NCI-H1694 (cell line): Measurements from ENCODE around the gene RAC2.

ENCODE experiments used
- DNase-seq: peaks from one replicate; lab custom pipeline; 2025; lab: John Stamatoyannopoulos, UW

The RAC2 gene

DNA sequence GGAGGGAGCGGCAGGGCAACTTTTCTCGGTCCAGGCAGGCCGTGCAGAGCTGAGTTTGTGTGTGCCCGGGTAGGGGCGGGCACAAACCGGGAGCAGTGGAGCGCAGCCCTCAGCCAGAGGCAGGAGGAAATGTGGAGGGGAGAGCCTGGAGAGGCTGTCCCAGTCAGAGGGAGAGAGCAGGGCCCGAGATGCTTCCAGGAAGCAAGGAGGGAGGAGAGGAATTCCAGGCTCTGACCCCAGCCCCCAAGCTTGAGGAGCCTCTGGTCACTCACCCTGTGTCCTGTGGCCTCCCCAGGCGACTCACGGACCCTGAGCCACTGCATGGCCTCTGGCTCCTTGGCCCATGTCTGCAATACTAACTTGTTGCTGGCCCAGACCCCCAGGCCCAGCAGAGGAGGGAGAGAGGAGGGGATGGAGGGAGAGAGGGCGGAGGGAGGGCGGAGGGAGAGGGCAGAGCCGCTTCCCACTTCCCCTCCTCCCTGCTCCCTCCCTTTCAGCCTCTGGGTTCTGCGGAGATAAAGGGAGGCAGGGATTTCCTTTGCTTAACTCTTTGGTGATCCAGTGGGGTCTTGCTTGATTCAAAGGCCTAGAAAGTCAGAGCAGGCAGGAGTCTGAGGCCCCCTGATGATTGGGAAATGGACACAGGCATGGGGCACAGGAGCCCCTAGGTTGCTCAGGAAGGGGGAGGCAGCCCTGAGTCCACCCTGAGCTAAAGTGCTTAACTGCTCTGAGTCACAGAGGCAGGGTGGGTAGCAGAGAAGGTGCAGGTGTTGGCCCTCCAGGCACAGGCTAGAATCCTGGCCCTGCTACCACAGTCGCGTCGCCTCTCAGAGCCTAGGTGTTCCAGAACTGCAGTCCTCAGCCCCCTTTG, 55.9 kb downstream of the RAC2 start, which contains the start of gene C1QTNF6:
C1QTNF6 (minus strand) TSS at position 357 of the 871 bp plus-strand sequence; CDS start at position 323, 34 bp downstream.
- DNase-seq: no peak

DNA sequence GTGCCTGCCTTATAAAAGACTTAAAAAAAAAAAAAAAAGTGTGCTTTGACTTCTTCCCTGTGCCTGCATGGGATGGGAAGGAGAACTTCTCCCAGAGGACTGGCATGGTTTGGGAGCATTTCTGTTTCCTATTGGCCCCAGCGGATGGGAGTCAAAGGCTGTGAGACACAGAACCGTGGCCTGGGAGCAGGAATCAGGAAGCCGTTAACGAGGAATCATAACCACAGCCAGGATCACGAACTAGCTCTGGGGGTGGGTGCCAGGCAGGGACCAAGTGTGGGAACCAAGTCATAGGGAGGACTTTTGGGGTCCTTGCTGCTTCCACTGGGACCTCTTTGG, 56.5 kb downstream of the RAC2 start:
- DNase-seq: no peak

DNA sequence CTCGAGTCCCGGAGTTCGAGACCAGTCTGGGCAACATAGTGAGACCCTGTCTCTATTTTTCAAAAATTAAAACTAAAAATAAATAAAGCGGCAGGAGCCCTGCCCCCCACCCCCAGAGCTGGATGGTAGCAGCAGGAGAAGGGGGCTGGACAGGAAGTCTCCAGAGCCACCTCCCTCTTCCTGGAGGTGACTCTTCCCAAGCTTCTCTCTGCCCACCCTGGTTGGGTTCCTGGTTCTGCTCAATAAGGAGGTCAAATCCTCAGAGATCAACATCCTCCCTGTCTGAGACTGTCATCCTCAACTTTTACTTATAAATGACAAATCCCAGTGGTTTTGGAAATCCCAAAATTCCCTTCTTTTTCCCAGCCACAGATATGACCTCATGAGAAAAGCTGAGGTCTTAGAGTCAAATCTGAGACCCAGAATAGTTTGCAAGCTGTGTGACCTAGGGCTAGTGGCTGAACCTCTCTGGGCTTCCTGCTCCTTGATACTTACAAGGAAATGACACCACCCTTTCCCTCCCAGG, 57.0 kb downstream of the RAC2 start:
- DNase-seq: no peak

DNA sequence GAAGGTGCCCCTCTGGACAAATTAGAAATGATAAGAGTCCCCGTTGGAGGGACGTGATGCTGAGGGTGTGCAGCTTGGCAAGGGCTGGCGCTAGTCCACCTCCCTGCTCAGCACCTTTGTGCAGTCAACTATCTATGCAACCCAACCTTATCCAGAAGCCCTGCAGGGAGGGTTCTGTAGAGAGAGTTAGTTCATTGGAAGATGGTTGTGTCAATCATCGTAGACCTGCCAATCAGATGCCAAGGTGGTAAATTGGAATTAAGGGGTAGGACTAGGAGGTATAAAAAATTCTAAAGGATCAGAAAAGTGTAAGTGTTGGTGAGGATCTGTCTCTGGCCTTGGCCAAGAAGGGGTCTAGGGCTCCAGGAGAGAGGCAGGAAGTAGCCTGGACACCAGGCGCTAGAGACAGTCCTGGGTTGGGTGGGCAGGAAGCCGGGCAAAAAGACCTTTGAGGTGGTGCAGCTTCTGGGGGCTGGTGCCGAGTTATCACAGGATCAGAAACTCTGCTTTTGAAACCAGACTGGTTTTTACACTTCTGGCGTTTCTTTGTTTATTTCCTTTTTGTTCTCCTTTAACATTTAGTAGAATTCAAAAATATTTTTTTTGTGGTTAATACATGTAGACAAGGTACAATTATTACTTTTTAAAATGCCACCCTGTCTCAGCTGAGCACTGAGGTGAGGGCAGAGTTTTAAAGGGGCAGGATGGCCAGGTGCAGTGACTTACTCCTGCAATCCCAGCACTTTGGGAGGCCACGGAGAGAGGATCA, 57.7 kb downstream of the RAC2 start:
- peak; percentile 27 for DNase-seq

DNA sequence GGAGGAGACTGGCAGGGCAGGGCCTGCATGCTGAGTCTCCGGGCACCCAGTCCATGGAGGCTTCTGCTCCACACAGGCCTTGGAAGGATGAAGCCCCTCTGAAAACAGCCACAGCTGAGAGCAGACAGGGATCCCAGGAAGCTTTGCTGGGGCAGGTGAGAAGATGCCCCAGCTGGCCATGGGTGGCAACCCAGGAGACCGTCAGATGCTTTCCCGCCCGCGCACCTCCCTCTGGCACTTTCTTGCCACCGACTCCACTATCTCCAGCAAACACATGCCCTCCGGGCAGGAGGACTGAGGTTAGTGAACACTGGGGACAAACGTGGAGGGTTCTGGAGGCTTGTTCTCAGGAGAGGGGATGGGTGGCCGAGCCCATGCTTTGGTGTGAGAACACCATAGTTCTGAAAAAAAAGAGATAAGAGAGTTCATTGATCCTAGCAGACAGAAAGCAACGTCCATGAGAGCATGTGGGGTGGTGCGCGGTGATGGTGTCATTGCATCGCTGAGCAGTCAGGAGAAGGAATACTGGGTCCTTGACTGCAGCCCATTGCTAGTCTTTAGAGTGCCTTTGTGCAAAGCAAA, 58.3 kb downstream of the RAC2 start:
- no peak for DNase-seq

DNA sequence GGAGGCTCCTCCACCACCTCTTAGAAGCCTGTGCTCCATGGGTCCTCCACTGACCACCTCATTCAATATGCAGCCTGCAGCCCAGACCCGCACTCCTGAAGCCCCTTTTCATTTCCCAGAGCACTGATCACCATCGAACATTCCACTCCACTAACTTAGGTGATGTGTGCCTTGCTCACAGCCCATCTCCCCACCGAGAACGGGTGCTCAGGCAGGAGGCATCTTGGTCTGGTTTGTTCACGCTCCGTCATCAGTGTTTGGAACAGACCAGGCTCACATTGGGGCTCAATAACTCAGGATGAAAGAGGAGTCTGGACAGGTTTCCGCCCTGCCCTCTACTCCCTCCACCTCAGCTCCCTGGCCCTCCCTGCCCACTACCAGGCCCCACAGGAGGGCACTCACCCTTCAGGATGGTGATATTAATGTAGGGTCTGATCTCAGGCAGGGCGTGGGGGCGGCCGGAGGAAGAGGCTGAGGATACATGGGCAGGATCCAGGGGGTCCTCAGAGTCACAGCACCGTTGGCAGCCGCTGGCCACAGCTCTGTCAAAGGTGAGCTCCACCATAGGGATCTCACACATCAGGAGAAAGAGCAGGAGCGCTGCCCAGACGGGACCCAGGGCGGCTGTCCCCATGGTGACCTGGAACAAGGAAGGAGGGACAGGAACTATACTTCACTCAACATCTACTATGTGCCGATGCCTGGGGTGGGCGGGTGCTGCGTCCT, 59.1 kb downstream of the RAC2 start:
- DNase-seq: no peak

DNA sequence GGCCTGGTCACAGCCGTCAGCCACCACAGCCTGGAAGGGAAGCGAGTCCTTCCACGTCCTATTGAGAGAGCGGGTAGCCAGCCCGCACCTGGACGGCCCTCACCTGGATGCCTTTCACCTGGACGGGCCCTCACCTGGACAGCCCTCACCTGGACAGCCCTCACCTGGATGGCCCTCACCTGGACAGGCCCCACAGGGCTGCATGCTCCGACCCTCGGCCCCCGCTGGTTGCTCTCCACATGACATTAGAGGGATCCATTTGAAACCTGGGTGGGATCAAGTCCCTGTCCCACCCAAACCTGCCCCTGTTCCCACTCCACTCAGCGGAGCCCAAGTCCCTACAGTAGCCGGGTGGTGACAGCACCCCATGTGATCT, 59.7 kb downstream of the RAC2 start:
- no peak for DNase-seq

DNA sequence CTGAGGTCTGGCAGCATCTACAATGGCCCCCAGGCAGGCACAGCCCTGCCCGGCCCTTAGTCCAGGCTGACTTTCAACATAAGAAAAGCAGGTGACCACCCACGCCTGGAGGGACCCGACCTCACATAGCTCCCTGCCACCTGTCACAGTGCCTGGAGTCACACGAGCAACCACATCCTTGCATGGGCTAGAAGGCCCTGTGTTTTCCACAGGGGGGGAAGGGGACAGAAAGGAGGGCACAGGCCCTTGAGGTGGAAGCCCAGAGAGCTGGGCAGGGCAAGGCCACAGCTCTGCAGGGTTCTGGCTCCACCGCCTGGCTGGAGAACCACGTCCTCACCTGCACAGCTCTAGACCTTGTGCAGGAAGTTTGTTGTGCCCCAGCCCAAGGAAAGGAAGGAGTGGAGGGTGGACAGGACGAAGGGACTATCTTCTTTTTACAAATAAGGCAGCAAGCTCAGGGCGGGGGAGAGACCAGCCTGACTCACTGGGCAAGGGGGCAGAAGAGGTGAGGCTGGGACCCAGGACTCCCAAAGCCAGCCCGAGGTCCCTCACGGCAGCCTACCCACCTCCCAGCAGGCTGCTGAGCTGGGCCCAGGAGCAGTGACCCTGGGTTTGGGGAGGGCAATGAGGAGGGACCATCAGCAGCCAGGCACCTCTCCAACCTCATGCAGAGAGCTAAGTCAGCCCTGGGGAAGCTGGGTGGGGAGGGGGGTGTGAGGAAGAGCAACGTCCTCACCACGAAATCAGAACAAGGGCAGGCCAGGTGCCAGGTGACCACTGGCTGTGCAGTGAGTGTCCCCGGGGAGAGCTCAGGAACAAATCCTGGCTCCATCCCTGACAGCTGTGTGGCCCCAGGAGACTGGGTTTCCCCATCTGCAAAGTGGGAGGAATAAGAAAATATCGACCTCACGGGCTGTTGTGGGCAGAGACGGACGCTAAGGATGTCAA, 60.4 kb downstream of the RAC2 start:
- no peak for DNase-seq

DNA sequence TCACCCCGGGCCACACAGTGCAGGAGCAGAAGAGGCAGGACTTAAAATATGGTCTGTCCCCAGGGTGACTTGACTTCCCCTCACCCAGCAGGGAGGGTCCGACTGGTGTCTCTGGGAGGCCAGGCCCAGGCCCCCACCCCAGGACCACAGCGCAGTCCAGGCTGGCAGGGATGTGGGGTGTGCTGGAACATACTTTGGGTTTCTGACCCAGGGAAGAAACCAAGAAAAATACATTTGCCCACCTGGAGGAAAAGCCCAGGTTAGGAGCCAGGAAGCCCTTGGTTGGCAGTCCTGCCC, 61.2 kb downstream of the RAC2 start:
- DNase-seq: no peak

DNA sequence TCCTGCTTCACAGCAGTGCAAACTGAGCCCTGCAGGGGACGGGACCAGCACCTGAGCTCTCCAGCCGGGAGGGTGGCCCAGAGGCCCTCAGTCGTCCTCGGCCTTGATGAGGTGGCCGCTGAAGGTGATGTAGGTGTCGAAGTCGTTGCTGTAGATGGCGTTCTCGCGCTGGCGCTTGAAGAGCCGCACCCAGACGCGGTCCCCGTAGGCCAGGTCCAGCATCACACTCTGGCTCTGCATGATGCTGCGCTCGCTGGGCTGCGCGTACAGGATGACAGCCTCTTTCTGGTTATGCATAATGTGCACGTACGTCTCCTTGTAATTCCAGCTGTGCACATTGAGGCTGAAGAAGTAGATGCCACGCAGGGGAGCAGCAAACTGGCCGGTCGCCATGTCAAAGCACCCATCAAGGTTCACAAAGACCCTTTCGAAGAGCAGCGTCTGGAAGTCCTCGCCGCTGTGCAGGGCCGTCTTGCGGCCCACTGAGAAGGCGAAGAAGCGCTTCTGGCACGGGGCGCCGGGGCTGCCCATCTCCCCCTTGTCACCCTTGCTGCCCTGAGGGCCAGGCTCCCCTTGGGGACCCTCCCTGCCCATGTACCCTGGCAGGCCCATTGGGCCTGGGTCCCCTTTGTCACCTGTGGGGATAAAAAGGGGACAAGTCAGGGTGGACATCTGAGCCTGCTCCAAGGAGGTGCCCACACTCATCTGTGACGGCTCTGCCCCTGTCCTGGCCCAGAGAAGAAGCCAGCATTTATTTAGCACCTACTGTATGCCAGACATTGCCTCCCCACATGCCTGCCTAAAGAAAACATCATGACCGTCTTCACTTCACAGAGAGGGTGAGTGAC, 61.7 kb downstream of the RAC2 start:
- DNase-seq: no peak

DNA sequence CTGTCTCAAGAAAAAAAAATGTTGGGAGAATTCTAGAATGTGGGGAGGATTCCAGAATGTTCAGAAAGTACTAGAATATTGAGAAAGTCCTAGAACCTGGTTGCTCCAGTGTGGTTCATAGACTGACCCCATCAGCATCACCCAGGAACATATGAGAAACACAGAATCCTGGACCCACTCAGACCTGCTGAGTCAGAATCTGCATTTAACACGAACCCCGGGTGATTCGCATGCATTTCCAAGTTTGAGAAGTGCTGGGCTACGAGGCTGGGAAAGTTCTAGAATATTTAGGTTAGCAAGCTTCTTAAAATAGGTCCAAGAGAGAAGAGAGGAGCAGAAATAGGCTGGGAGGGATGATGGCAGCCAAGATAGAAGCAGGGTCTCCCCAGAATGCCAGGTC, 62.4 kb downstream of the RAC2 start:
- DNase-seq: no peak

DNA sequence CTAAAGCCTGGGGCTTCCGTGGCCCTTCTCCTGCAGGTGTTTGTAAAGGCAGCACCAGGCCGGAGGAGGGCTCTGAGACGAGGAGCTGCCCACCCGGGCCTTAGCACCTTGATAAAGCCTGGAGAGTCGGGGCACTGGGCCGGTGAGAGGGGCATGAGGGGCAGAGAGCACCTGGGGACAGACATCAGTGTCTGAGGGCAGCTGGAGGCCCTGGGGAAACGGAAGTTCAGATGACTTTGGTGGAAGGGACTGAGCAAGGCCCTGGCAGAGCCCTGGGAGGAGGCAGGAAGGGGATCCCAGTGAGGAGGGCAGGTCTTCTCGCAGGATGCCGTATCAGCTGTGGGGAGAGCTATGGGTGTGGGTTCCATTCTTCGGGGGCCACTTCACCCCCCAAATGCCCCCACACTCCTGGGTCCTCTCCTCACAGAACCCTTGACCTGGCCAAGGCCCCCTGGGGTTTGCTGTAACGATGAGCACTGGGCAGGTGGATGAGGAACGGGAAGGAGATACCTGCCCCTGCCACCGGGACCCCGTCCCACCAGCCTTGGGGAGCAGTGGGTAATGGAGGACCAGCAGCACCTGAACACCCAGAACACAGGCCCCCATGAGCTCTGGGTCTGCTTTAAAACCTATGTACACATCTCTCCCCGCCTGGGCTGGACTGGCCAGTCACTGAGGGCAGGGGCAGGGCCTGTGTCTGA, 63.4 kb downstream of the RAC2 start:
- no peak for DNase-seq

DNA sequence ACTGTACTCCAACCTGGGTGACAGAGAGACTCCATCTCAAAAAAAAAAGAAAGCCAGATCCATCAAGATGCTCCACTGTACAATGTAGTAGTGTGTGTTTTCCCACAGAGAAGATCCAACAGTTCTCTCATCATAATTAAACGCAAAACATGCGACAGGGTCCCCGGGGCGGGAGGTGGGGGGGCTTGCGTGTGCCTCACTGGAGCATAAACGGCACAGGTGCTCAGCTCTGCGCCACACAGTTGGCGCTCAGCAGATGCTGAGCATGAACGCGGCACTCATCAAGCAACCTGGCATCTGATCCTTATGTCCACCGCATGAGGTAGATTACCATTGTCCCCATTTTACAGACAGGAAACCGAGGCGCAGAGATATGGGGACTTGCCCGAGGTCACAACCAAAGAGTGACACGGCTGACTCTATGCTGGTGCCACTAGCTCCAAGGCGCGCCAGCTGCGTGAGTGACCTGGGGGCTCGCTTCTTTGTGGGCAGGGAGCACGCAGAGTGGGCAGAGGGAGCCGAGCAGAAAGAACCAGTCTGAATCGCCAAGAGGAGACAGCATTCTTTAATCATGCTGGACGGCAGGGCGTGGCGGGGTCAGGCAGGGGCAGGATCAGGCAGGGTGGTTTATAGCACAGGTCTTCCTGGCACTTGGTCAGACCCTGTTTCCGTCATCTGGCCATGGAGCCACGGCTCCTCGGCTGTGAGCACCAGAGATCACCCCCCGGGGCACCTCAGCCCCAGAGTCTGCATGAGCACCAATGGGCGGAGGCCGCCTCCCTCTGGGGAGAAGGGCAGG, 64.2 kb downstream of the RAC2 start:
- DNase-seq: no peak

DNA sequence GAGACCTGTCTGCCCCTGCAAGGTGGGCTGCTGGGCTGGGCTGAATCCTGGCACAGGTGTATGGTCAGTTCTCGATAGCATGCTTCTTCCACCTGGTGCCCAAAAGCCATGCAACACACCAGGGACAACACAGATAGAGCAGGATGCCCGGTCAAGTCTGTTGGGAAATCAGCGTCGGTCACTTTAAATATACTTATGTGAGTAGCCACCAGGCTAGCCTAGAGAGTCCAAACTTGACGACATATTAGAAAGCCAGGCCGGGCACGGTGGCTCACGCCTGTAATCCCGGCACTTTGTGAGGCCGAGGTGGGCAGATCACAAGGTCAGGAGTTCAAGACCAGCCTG, 65.0 kb downstream of the RAC2 start:
- no peak for DNase-seq

DNA sequence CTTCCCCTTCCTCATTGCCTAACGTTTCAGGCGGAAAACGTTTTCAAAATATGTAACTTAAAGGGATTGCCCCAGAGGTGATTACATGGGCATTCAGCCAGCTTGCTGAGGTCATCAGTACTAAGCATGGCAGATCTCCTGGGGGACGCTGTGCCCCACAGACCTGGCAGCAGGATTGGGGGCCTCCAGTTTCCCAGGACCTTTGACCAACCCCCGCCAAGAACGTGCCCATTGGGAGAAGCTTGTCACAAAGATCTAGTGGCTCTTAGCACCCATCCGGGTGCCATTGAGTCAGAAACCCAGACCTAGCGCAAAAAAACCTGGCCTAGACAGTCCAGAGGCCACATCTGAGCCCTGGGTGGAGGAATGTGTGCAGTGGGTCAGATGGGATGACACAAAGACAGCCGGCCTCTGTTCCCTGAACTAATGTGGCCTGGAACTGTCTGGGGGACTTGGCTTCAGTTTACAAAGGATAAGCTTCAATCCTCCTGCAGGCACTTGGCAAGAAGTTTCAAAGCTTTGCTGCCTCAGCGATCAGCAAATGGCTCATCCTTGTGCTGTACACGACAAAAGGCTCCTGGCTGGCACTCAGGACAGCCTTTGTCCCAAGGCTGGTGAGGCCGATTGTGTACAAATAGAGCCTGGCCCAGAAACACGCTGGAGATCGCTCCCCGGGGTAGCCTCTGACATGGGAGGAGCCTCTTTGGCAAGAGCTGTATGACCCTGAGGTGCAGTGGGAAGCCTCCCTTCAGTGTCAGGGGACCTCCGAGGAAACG, 65.5 kb downstream of the RAC2 start:
- no peak for DNase-seq

DNA sequence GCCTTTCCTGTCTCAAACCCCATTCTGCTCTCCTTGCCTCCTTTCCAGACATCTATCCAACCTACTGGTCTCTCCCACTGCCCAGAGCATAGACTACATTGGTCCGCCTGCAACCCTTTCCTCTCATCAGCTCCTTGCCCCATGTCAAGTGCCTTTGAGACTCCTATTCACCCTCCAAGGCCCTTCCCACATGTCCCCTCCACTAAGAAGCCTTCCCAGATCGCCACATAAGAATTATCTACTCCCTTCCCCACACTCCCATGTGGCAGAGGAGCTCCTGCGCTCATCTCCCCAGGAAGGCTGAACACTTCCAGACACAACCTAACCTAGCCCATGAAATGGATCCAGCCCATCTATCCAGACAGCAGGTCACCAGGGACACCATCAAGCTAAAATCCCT, 66.3 kb downstream of the RAC2 start:
- no peak for DNase-seq

DNA sequence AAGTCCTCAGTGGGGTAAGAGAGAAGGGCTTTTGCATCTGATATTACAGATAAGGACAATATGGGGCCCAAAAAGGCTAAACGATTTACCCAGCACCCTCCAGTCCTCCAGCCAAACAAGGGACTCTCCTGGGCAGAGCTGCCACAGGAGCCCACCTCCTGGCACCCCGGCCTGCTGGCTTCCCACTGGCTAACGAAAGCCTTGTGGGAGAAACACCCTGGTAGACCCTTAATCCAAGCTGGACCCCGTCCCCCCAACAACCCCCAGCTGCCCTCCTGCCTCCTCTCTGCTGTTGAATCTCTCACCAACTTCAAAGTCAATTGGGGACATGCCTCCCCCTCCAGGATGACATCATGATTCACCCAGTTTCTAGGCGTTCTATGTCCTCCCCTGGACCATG, 66.8 kb downstream of the RAC2 start:
- DNase-seq: no peak

DNA sequence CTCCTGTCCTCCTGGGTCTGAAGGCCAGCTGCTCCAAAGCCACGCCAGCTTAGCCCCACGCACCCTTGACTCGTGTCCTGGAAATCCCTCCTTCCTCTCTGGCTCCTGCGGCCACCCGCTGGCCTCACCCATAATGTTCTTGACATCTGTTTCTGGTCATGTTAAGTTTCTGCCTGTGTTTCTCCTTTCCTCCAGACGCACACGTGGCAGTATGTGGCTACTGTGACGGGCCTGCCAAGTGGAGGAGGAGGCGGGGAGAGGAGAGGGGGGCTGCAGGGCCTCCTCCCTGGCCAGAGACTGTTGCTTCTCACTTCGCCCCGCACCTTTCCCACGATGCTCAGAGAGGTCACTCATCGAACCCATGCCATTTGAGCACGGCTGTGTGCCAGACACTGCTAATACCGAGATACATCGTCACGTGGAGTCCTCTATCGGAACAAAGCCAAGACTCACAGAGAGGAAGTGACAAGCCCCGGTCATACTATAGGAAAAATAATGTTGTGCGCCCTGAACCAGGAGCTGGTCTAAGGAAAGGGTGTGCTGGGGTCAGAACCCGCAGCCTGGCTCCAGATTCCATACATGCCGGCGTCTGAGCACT, 67.5 kb downstream of the RAC2 start:
- DNase-seq: no peak
